ENCODE data around the gene SLC28A3. TPM values are rescaled to one million over a fixed set of nuclear protein-coding genes. Genes with fewer than 3 reads are reported as not detected.
A peak's percentile ranks its signal among the peaks of the same experiment; 100 is the strongest.
"Not testable (repeated sequence)": the region's sequence is repeated elsewhere in the genome, so short reads cannot be mapped to it uniquely, and the experiment has no call there.

The SLC28A3 gene
- total RNA-seq (under 1 TPM; 0.11 to 0.26 (median 0.19) TPM), polyA plus RNA-seq (not detected)
- long read RNA-seq, donor 1, result 0 reads
- long read RNA-seq, donor 2, result 0 reads
- long read RNA-seq, donor 3, result 0 reads
- long read RNA-seq, donor 4, result 0 reads

DNA sequence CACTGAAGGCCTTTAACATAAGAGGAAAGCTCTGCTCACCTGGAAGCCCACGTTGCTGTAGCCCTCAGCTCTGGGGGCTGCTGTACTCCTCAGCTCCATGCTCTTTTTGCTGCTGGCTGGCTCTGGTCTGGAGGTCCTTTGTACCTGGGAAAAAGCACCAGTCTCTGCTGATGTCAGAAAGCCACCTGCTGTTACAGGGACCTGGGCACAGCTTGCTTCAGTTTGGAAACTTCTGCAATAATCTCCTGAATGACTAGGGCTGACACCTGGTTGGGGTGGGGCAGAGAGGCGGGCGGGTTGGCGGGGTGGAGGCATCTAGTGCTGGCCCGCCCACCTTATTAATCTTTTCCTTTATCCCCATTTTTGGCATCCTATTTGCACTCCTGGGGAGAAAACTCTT lies at the start of gene SLC28A3:
Gene SLC28A3 (minus strand): TSS at position 224 of the 400 bp plus-strand sequence. CDS start 125 bp downstream, at position 99.
- no peak for DNase-seq
- Histone ChIP-seq H3K27me3 (ENCODE audit: control insufficient read depth, insufficient read depth) (no peaks in the 10 kb centered on the region), H3K27ac (ENCODE audit: low read length) (peak within 1 kb of the TSS; percentile 82), H3K4me3 (ENCODE audit: low read length) (no peak within 1 kb of the TSS), H3K9me3 (ENCODE audit: control insufficient read depth, low read length) (no peaks in the 10 kb centered on the region), H3K4me1 (ENCODE audit: control insufficient read depth, insufficient read depth, low read length) (peaks cover 1% of the 10 kb centered on the region)
- intact Hi-C loops (cut with DNase I), result no loop called here
- 77% methylated on average over 5 of the region's 5 CpGs for WGBS
- ATAC-seq, result peak in 1 of 2 donors; percentile 14

GRCh38 chr9:84390254-84390653 lies 49.7 kb upstream of the SLC28A3 start:
- H3K27me3 ChIP-seq (ENCODE audit: control insufficient read depth, insufficient read depth); ATAC-seq; H3K4me3 ChIP-seq (ENCODE audit: low read length); H3K27ac ChIP-seq (ENCODE audit: low read length); H3K9me3 ChIP-seq (ENCODE audit: control insufficient read depth, low read length); H3K4me1 ChIP-seq (ENCODE audit: control insufficient read depth, insufficient read depth, low read length): not testable (repeated sequence)
- 64% methylated on average over 7 of the region's 7 CpGs for WGBS
- intact Hi-C loops (cut with DNase I), result loop anchor here (5.0 to 10.0 kb wide), 4 partner anchors 565 to 1222 kb away; no protein-coding TSS in a partner anchor
- DNase-seq, result peak in 1 of 3 donors; percentile 30

GRCh38 chr9:84387821-84388220 lies 47.3 kb upstream of the SLC28A3 start:
- H3K4me1 ChIP-seq (ENCODE audit: control insufficient read depth, insufficient read depth, low read length), result no peaks in the 10 kb centered on the region
- no peak overlapping the region for H3K4me3 ChIP-seq (ENCODE audit: low read length)
- no peak overlapping the region for H3K27ac ChIP-seq (ENCODE audit: low read length)
- H3K27me3 ChIP-seq (ENCODE audit: control insufficient read depth, insufficient read depth), result no peaks in the 10 kb centered on the region
- H3K9me3 ChIP-seq (ENCODE audit: control insufficient read depth, low read length), result no peaks in the 10 kb centered on the region
- DNase-seq (no peak), ATAC-seq (no peak)
- 77% methylated on average over 5 of the region's 5 CpGs for WGBS
- intact Hi-C loops (cut with DNase I), result no loop called here

GRCh38 chr9:84386753-84387152 lies 46.2 kb upstream of the SLC28A3 start:
- WGBS, result 85% methylated on average over 1 of the region's 1 CpG
- ATAC-seq (no peak), DNase-seq (no peak)
- intact Hi-C loops (cut with DNase I), result no loop called here
- Histone ChIP-seq H3K4me1 (ENCODE audit: control insufficient read depth, insufficient read depth, low read length) (no peaks in the 10 kb centered on the region), H3K27ac (ENCODE audit: low read length) (no peak overlapping the region), H3K9me3 (ENCODE audit: control insufficient read depth, low read length) (no peaks in the 10 kb centered on the region), H3K27me3 (ENCODE audit: control insufficient read depth, insufficient read depth) (no peaks in the 10 kb centered on the region), H3K4me3 (ENCODE audit: low read length) (no peak overlapping the region)

DNA sequence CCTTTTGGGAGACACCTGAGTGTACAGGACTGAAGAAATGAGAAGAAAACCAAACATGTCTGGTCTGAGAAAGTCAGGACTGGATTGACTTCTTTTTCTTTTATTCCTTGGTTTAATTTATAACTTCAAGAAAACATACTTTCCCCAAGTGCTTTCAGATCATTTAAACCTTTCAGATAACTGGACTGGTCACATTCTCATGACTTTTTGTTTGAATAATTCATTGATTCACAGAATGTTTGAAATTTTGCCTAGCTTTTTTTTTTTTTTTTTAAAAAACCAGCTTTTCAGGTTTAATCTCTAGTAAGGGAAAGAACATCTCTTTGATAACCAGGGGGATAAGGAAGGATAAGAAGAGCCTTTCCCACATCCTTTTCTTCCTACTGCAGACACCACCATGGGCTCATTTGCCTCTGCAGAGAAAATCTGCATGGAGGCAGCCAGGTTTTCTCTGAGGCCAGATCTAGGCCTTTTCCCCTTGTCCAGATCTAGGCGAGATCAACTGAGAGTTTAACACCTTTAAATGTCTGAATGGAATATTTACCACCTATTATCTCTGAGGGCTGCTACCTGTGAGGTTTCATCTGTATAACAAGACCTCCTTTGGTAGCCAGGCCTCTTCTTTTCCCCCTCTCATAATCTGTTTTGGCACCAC lies 45.0 kb upstream of the SLC28A3 start:
- Histone ChIP-seq H3K9me3 (ENCODE audit: control insufficient read depth, low read length) (no peaks in the 10 kb centered on the region), H3K4me1 (ENCODE audit: control insufficient read depth, insufficient read depth, low read length) (no peaks in the 10 kb centered on the region), H3K4me3 (ENCODE audit: low read length) (no peak overlapping the region), H3K27ac (ENCODE audit: low read length) (no peak overlapping the region), H3K27me3 (ENCODE audit: control insufficient read depth, insufficient read depth) (no peaks in the 10 kb centered on the region)
- no peak for DNase-seq
- ATAC-seq, result no peak
- intact Hi-C loops (cut with DNase I), result no loop called here
- 36% methylated on average over 1 of the region's 1 CpG for WGBS

DNA sequence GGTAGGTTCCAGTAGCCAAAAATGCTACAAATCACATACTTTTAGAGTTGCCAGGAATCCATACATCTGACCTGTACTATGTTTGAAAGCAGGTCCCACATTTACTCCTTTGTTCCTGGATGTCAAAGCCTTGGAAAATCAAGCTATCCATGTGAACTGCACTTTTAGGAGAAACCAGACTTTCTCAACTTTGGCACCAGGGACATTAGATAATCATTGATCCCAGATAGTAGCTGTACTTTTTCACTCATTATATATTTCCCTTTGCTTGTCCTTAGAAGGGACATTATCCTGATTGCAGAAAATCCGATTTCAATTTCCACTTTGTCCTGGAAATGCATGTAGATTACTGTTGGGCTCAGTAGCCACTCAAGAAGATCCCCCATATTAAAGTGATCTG lies 44.1 kb upstream of the SLC28A3 start:
- no peaks in the 10 kb centered on the region for H3K27me3 ChIP-seq (ENCODE audit: control insufficient read depth, insufficient read depth)
- intact Hi-C loops (cut with DNase I), result no loop called here
- H3K4me3 ChIP-seq (ENCODE audit: low read length), result no peak overlapping the region
- 85% methylated on average over 1 of the region's 1 CpG for WGBS
- no peak for DNase-seq
- H3K27ac ChIP-seq (ENCODE audit: low read length), result no peak overlapping the region
- ATAC-seq, result no peak
- H3K4me1 ChIP-seq (ENCODE audit: control insufficient read depth, insufficient read depth, low read length), result no peaks in the 10 kb centered on the region
- H3K9me3 ChIP-seq (ENCODE audit: control insufficient read depth, low read length), result no peaks in the 10 kb centered on the region

- no peak overlapping the region for H3K27ac ChIP-seq (ENCODE audit: low read length)
- no peaks in the 10 kb centered on the region for H3K9me3 ChIP-seq (ENCODE audit: control insufficient read depth, low read length)
- no peak overlapping the region for H3K4me3 ChIP-seq (ENCODE audit: low read length)
- intact Hi-C loops (cut with DNase I), result no loop called here
- 33% methylated on average over 3 of the region's 3 CpGs for WGBS
- no peaks in the 10 kb centered on the region for H3K27me3 ChIP-seq (ENCODE audit: control insufficient read depth, insufficient read depth)
- DNase-seq (no peak), ATAC-seq (peak; percentile 25 to 71)
- H3K4me1 ChIP-seq (ENCODE audit: control insufficient read depth, insufficient read depth, low read length), result no peaks in the 10 kb centered on the region
These were observed 42.6 kb upstream of the SLC28A3 start for GRCh38 chr9:84383178-84383577.

GRCh38 chr9:84382720-84383119 lies 42.2 kb upstream of the SLC28A3 start:
- WGBS, result 63% methylated on average over 6 of the region's 6 CpGs
- DNase-seq (no peak), ATAC-seq (no peak)
- Histone ChIP-seq H3K4me1 (ENCODE audit: control insufficient read depth, insufficient read depth, low read length) (no peaks in the 10 kb centered on the region), H3K9me3 (ENCODE audit: control insufficient read depth, low read length) (no peaks in the 10 kb centered on the region), H3K4me3 (ENCODE audit: low read length) (no peak overlapping the region), H3K27me3 (ENCODE audit: control insufficient read depth, insufficient read depth) (no peaks in the 10 kb centered on the region), H3K27ac (ENCODE audit: low read length) (no peak overlapping the region)
- intact Hi-C loops (cut with DNase I), result no loop called here

GRCh38 chr9:84381508-84381907 lies 41.0 kb upstream of the SLC28A3 start:
- intact Hi-C loops (cut with DNase I), result no loop called here
- Histone ChIP-seq H3K9me3 (ENCODE audit: control insufficient read depth, low read length) (no peaks in the 10 kb centered on the region), H3K4me1 (ENCODE audit: control insufficient read depth, insufficient read depth, low read length) (no peaks in the 10 kb centered on the region), H3K27ac (ENCODE audit: low read length) (no peak overlapping the region), H3K4me3 (ENCODE audit: low read length) (no peak overlapping the region), H3K27me3 (ENCODE audit: control insufficient read depth, insufficient read depth) (no peaks in the 10 kb centered on the region)
- DNase-seq (no peak), ATAC-seq (peak; percentile 65 to 89)
- WGBS, result 59% methylated on average over 3 of the region's 3 CpGs

DNA sequence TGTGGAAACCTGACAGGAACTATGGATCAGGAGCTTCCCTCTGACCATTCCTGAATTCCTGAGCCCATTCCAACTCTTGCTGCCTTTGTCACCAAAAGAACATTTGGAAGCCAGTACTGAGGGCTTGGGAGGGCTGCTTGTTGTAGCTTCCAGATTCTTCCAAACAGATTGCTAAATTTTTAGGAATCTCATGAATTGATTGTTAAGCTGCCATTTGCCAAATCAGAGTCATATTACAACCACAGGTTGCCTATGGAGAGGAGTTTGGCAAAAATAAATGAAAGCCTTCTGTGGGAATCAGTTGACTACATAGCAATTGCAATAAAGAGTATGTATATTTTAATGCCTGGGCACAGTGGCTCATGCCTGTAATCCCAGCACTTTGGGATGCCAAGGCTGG lies 39.2 kb upstream of the SLC28A3 start:
- no peaks in the 10 kb centered on the region for H3K9me3 ChIP-seq (ENCODE audit: control insufficient read depth, low read length)
- H3K4me1 ChIP-seq (ENCODE audit: control insufficient read depth, insufficient read depth, low read length), result no peaks in the 10 kb centered on the region
- DNase-seq, result no peak
- no peak overlapping the region for H3K27ac ChIP-seq (ENCODE audit: low read length)
- no peak for ATAC-seq
- H3K27me3 ChIP-seq (ENCODE audit: control insufficient read depth, insufficient read depth), result no peaks in the 10 kb centered on the region
- no peak overlapping the region for H3K4me3 ChIP-seq (ENCODE audit: low read length)
- intact Hi-C loops (cut with DNase I), result no loop called here

DNA sequence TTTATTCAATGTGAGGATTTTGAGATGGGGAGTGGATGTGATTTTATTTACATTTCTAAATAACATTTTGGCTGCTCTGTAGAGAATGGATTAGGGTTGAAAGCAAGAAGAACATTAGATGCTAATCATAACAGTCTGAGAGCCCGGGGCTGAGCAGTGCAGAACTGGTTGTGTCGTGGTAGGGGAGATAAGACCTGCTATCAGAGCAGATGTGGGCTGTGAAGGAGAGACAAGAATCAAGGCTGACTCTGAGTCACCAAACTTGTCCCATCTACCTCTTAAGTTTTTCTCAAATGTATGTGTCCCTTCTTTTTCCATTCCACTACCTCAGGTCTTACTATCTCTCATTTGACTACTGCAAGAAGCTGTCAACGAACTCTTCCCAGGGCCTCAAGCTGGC lies 35.4 kb upstream of the SLC28A3 start:
- Histone ChIP-seq H3K4me1 (ENCODE audit: control insufficient read depth, insufficient read depth, low read length) (no peaks in the 10 kb centered on the region), H3K27me3 (ENCODE audit: control insufficient read depth, insufficient read depth) (no peaks in the 10 kb centered on the region), H3K27ac (ENCODE audit: low read length) (no peak overlapping the region), H3K9me3 (ENCODE audit: control insufficient read depth, low read length) (no peaks in the 10 kb centered on the region), H3K4me3 (ENCODE audit: low read length) (no peak overlapping the region)
- DNase-seq, result no peak
- ATAC-seq, result no peak
- 53% methylated on average over 3 of the region's 3 CpGs for WGBS
- intact Hi-C loops (cut with DNase I), result no loop called here

- 48% methylated on average over 2 of the region's 2 CpGs for WGBS
- intact Hi-C loops (cut with DNase I), result no loop called here
These were observed 34.0 kb upstream of the SLC28A3 start for GRCh38 chr9:84374516-84374915.

More at GRCh38 chr9:84374516-84374915, 34.0 kb upstream of the SLC28A3 start:
- H3K27ac ChIP-seq (ENCODE audit: low read length), result no peak overlapping the region
- H3K4me1 ChIP-seq (ENCODE audit: control insufficient read depth, insufficient read depth, low read length), result no peaks in the 10 kb centered on the region
- no peaks in the 10 kb centered on the region for H3K27me3 ChIP-seq (ENCODE audit: control insufficient read depth, insufficient read depth)
- H3K4me3 ChIP-seq (ENCODE audit: low read length), result no peak overlapping the region
- H3K9me3 ChIP-seq (ENCODE audit: control insufficient read depth, low read length), result no peaks in the 10 kb centered on the region
- ATAC-seq, result no peak
- no peak for DNase-seq

All from right cardiac atrium (tissue), 5 donors.